Measurements from ENCODE around the gene AKR1C3. TPM values are rescaled to one million over a fixed set of nuclear protein-coding genes. Genes with fewer than 3 reads are reported as not detected.

AKR1C3 gene
- total RNA-seq, 1 donor from 2014 or later = 8.0 TPM

GRCh38 chr10:5142199-5142598 lies 48.0 kb downstream of the AKR1C3 start:
- DNase-seq = no peak

GRCh38 chr10:5143137-5143536 lies 48.9 kb downstream of the AKR1C3 start:
- no peak for DNase-seq

DNA sequence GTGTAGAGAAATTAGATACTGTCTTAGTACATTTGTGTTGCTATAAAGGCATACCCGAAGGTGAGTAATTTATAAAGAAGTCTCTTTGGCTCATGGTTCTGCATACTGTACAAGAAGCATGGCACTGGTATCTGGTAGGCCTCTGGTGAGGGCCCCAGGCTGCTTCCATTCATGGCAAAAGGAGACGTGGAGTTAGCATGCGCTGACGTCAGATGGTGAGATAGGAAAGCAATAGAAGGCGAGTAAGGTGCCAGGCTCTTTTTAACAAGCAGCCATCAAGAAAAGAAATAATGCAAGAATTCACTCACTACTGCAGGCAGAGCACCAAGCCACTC lies 52.7 kb downstream of the AKR1C3 start:
- no peak for DNase-seq

GRCh38 chr10:5147255-5147980 lies 53.2 kb downstream of the AKR1C3 start:
- DNase-seq = no peak

DNA sequence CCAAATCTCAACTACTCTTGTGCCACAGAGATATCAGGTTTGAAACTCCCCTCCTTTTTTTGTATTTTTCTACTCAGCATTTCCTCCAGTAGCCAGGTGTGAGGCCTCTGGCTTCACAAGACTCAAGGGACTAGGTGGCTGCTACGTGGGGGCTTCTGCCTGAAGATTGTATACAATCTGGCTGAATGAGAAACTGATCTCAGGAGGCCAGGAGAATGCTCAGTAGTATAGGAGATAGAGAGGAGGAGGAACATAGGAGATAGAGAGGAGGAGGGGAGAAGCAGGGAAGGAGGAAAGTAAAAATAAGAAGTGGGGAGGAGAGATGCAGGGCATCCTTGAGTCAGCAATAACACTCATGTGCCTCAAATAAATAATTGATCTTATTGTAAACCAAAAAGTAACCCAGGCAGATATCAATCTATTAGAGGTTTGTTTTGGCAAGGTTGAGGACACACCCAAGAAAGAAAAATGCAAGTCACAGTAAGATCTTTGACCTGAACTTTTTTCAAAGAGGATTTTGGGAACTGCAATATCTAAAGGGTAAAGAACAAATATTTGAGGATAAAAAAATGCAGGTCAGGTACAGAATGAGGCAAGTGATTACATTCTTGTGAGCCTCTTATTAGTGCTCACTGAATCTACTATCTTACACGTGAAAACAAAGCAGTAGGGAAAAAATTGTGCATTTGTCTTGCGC lies 53.9 kb downstream of the AKR1C3 start:
- no peak for DNase-seq

DNA sequence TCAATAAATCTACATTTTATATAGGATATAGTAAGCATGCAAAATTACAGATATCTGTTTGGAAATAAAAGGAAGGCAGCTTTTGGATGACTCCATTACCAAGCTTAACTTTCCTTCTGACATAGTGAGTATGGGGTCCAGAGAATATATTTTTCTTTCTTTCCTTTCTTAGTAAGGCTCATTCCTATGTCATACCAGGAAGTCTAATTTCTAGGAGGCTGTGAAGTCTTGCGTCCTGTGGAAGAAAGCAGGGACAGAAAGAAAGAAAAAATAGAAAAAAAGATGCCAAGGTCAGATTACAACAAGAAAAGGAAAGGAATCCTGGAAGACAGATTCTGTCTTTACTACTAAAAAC lies 54.4 kb downstream of the AKR1C3 start:
- DNase-seq = no peak

DNA sequence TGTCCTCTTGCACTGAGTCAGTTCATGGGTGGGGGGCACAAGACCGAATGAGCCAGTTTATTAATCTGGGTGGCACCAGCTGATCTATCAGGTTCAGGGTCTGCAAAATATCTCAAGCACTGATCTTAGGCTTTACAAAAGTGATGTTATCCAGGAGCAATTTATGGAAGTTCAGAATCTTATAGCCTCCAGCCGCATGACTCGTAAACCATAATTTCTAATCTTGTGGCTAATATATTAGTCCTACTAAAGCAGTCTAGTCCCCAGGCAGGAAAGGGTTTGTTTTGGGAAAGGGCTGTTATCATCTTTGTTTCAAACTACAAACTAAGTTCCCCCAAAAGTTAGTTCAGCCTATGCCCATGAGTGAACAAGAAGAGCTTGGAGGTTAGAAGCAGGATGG lies 56.9 kb downstream of the AKR1C3 start:
- DNase-seq = no peak

DNA sequence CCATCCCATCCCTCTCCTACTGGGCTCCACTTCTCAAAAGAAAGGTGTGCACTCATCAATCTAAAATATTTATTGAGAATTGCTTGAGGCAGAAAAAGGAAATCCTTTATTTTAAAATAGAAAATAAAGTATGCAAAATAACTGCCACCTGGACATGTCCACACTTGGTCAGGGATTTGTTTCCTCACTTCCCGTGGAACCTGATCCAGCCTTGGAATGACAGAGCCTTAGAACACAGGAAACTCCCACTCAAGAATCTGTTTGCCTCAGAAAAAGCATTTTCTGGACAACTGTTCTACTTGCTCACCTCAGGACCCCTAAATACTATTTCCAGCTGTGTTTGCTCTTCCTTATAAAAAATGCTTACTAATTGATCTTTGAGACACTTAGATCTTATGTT lies 61.7 kb downstream of the AKR1C3 start:
- DNase-seq = no peak

Small RNA genes within 50 kb of the gene (small RNA-seq; reads per million reads assigned to genes)
- not detected for gene RF00096

Other genes with a start within 250 kb of the AKR1C3 start
- gene AKR1C1, start 131.0 kb upstream of the AKR1C3 start, total RNA-seq = 36.8 TPM
- gene AKR1C2, start 90.6 kb upstream of the AKR1C3 start, total RNA-seq = 22.6 TPM
- 0.78 TPM for gene AKR1C8, start 90.7 kb downstream of the AKR1C3 start, total RNA-seq
- not detected for gene AKR1C4, start 102.4 kb downstream of the AKR1C3 start, total RNA-seq

All from occipital lobe (tissue), 3 donors.